ENCODE results near the gene SLC44A1. TPM values are rescaled to one million over a fixed set of nuclear protein-coding genes. Genes with fewer than 3 reads are reported as not detected.

Gene SLC44A1
- total and polyA plus RNA-seq, 2 experiments from 2014 or later: 32.4 to 38.7 TPM

- Histone ChIP-seq H3K27ac (no peak overlapping the region), H3K4me1 (ENCODE audit: low read depth) (no peaks in the 10 kb centered on the region), H3K4me3 (no peak overlapping the region), H3K9me3 (ENCODE audit: low read depth) (no peaks in the 10 kb centered on the region), H3K27me3 (no peaks in the 10 kb centered on the region), H3K36me3 (no peaks in the 10 kb centered on the region)
- no peak for TF ChIP-seq CTCF (IDR thresholded peaks at IDR 0.05; ENCODE audit: low read depth, low read length)
- DNase-seq (ENCODE audit: low read depth in 1 of 2, low spot score in 1 of 2): no peak
Measured at GRCh38 chr9:105415662-105415980, 171.2 kb downstream of the SLC44A1 start.

- H3K27ac ChIP-seq: no peak overlapping the region
- H3K4me1 ChIP-seq (ENCODE audit: low read depth): no peaks in the 10 kb centered on the region
- no peak for DNase-seq (ENCODE audit: low read depth in 1 of 2, low spot score in 1 of 2)
- no peaks in the 10 kb centered on the region for H3K36me3 ChIP-seq
- TF ChIP-seq CTCF (IDR thresholded peaks at IDR 0.05; ENCODE audit: low read depth, low read length): no peak
- no peaks in the 10 kb centered on the region for H3K27me3 ChIP-seq
- H3K4me3 ChIP-seq: no peak overlapping the region
- no peaks in the 10 kb centered on the region for H3K9me3 ChIP-seq (ENCODE audit: low read depth)
Measured at GRCh38 chr9:105416840-105417239, 172.4 kb downstream of the SLC44A1 start.

- no peaks in the 10 kb centered on the region for H3K36me3 ChIP-seq
- DNase-seq (ENCODE audit: low read depth in 1 of 2, low spot score in 1 of 2): no peak
- no peak for TF ChIP-seq CTCF (IDR thresholded peaks at IDR 0.05; ENCODE audit: low read depth, low read length)
- H3K27ac ChIP-seq: no peak overlapping the region
- H3K27me3 ChIP-seq: no peaks in the 10 kb centered on the region
- H3K9me3 ChIP-seq (ENCODE audit: low read depth): no peaks in the 10 kb centered on the region
- H3K4me3 ChIP-seq: no peak overlapping the region
- no peaks in the 10 kb centered on the region for H3K4me1 ChIP-seq (ENCODE audit: low read depth)
Measured at GRCh38 chr9:105418588-105419500, 174.4 kb downstream of the SLC44A1 start.

- no peaks in the 10 kb centered on the region for H3K27me3 ChIP-seq
- H3K36me3 ChIP-seq: no peaks in the 10 kb centered on the region
- no peak for TF ChIP-seq CTCF (IDR thresholded peaks at IDR 0.05; ENCODE audit: low read depth, low read length)
- no peaks in the 10 kb centered on the region for H3K9me3 ChIP-seq (ENCODE audit: low read depth)
- DNase-seq (ENCODE audit: low read depth in 1 of 2, low spot score in 1 of 2): no peak
- no peak overlapping the region for H3K4me3 ChIP-seq
- H3K27ac ChIP-seq: no peak overlapping the region
- H3K4me1 ChIP-seq (ENCODE audit: low read depth): no peaks in the 10 kb centered on the region
Measured at GRCh38 chr9:105419816-105420597, 175.6 kb downstream of the SLC44A1 start.

GRCh38 chr9:105421154-105421553, 176.7 kb downstream of the SLC44A1 start:
- Histone ChIP-seq H3K36me3 (no peaks in the 10 kb centered on the region), H3K4me1 (ENCODE audit: low read depth) (no peaks in the 10 kb centered on the region), H3K4me3 (no peak overlapping the region), H3K9me3 (ENCODE audit: low read depth) (no peaks in the 10 kb centered on the region), H3K27ac (no peak overlapping the region), H3K27me3 (no peaks in the 10 kb centered on the region)
- no peak for TF ChIP-seq CTCF (IDR thresholded peaks at IDR 0.05; ENCODE audit: low read depth, low read length)
- DNase-seq (ENCODE audit: low read depth in 1 of 2, low spot score in 1 of 2): no peak

All from cardiac muscle cell (in vitro differentiated cells and primary cell).